HepG2 (cell line): ENCODE data around the gene SGCE. TPM values are rescaled to one million over a fixed set of nuclear protein-coding genes. Genes with fewer than 3 reads are reported as not detected.
A peak's percentile ranks its signal among the peaks of the same experiment; 100 is the strongest.

Experiments
- ATAC-seq: fragments of 200-7000 bp; cut with Tn5 transposase; 3 replicates; pipeline ENCODE4 v1.9.1; 2020; ENCODE audit warnings: mild to moderate bottlenecking, moderate library complexity
- BruUV-seq: library from RNA; stranded (reverse); fragments of 400-500 nt; replicated peaks from 2 replicates; lab custom pipeline; 2021; lab: Mats Ljungman, UMichigan
- CTCF ChIA-PET: fragments of 300-600 bp; formaldehyde crosslinking; extraction: SDS; loops from one replicate; lab custom pipeline; 2021; ENCODE audit warnings: low total read pairs, inconsistent platforms, low intra/inter-chr PET ratio; lab: Yijun Ruan, JAX
- POLR2A ChIA-PET: fragments of 350-600 bp; sonication (Branson Sonifier 250); formaldehyde crosslinking; loops from one replicate; lab custom pipeline; 2020; ENCODE audit warnings: antibody characterized with exemption, inconsistent platforms; lab: Yijun Ruan, JAX
- DNase-seq: peaks from one replicate; pipeline ENCODE4 v3.0.0-alpha.2; 2015; ENCODE audit warnings: low spot score
- FAIRE-seq: peaks from 3 replicates; lab custom pipeline; 2011; peaks lifted over from hg19 to GRCh38; lab: Jason Lieb, UNC
- H2AFZ ChIP-seq: one replicate; pipeline ENCODE4 v1.6.1; 2011; ENCODE audit warnings: low read length, inconsistent platforms
- H3K27ac ChIP-seq: fragments of 300-600 bp; 3 replicates; pipeline ENCODE4 v1.8.0; 2011; ENCODE audit warnings: mixed run types, mild to moderate bottlenecking, mixed read lengths, low read length, inconsistent platforms; ENCODE audit not compliant: insufficient read depth; ENCODE audit errors: extremely low read length
- H3K27me3 ChIP-seq, 2 experiments: fragments of 200-600 bp in 1 of 2; 2 replicates in 1 of 2; 3 replicates in 1 of 2; pipeline versions ENCODE4 v1.6.0 to v1.8.0; 2011; ENCODE audit warnings: low read length in 2 of 2, mild to moderate bottlenecking in 2 of 2, moderate library complexity in 2 of 2, inconsistent platforms in 1 of 2; ENCODE audit not compliant: insufficient read depth in 2 of 2, control insufficient read depth in 1 of 2
- H3K36me3 ChIP-seq, 2 experiments: fragments of 200-600 bp in 1 of 2; replicated peaks in 1 of 2; 2 replicates in 1 of 2; 3 replicates in 1 of 2; pipeline versions ENCODE4 v1.5.1 to v1.8.0; 2011; ENCODE audit warnings: low read length in 2 of 2, inconsistent platforms in 1 of 2; ENCODE audit not compliant: insufficient read depth in 2 of 2, control insufficient read depth in 1 of 2
- H3K4me1 ChIP-seq: 2 replicates; pipeline ENCODE4 v1.5.1; 2012; ENCODE audit warnings: low read length, inconsistent platforms; ENCODE audit not compliant: insufficient read depth
- H3K4me2 ChIP-seq: 2 replicates; pipeline ENCODE4 v1.6.0; 2011; ENCODE audit warnings: low read depth, low read length, inconsistent platforms
- H3K4me3 ChIP-seq, 3 experiments: fragments of 200-600 bp in 1 of 3; sonication (generic), shearing (Covaris generic) in 1 of 3; replicated peaks in 1 of 3; 2 replicates each; pipeline ENCODE4 v1.5.1; 2011 to 2016; ENCODE audit warnings: low read length in 3 of 3, inconsistent platforms in 2 of 3, low read depth in 2 of 3, mild to moderate bottlenecking in 2 of 3, control low read depth in 1 of 3, mixed read lengths in 1 of 3; ENCODE audit not compliant: insufficient read depth in 1 of 3
- H3K79me2 ChIP-seq: one replicate; pipeline ENCODE4 v1.6.1; 2011; ENCODE audit warnings: low read length, inconsistent platforms; ENCODE audit not compliant: insufficient read depth
- H3K9ac ChIP-seq: 2 replicates; pipeline ENCODE4 v1.6.0; 2011; ENCODE audit warnings: mild to moderate bottlenecking, low read depth, low read length, inconsistent platforms; ENCODE audit not compliant: insufficient read depth
- H3K9me3 ChIP-seq: 2 replicates; pipeline ENCODE4 v1.5.1; 2012; ENCODE audit warnings: mild to moderate bottlenecking, low read length
- H4K20me1 ChIP-seq: 2 replicates; pipeline ENCODE4 v1.6.0; 2011; ENCODE audit warnings: inconsistent platforms, mild to moderate bottlenecking, low read length, moderate library complexity; ENCODE audit not compliant: insufficient read depth
- AGO2 ChIP-seq: fragments of 200-400 bp; formaldehyde crosslinking; optimal IDR thresholded peaks from 2 replicates; pipeline ENCODE3; 2017; ENCODE audit warnings: mild to moderate bottlenecking, low read depth, low read length, moderate library complexity
- FOXA3 ChIP-seq: IDR thresholded peaks from 2 replicates; pipeline ENCODE4 v1.6.1; 2016; ENCODE audit warnings: missing genetic modification reagents, missing compliant biosample characterization
- HOMEZ ChIP-seq: IDR thresholded peaks from 2 replicates; pipeline ENCODE4 v1.6.1; 2016; ENCODE audit warnings: low read depth
- KAT8 ChIP-seq: IDR thresholded peaks from 2 replicates; pipeline ENCODE4 v1.6.1; 2016; ENCODE audit warnings: missing genetic modification reagents, missing compliant biosample characterization
- KLF6 ChIP-seq: IDR thresholded peaks from 2 replicates; pipeline ENCODE4 v1.8.0; 2016; ENCODE audit warnings: missing biosample characterization, missing genetic modification reagents
- NCOR1 ChIP-seq: fragments of 200-600 bp; sonication (generic); IDR thresholded peaks from 2 replicates; pipeline ENCODE4 v1.7.0; 2017; ENCODE audit warnings: antibody characterized with exemption, low read length, borderline replicate concordance
- PRDM4 ChIP-seq: sonication (generic); formaldehyde crosslinking; IDR thresholded peaks from 2 replicates; pipeline ENCODE4 v1.9.0; 2021; ENCODE audit warnings: missing genetic modification reagents, borderline replicate concordance
- SOX13 ChIP-seq, 3 experiments: fragments of 450-650 bp in 1 of 3; sonication (generic) in 1 of 3; formaldehyde crosslinking in 1 of 3; IDR thresholded peaks in 2 of 3; conservative IDR thresholded peaks in 1 of 3; 2 replicates each; pipeline versions ENCODE4 v1.5.0 to v1.6.1; 2016 to 2020; ENCODE audit warnings: antibody characterized with exemption in 1 of 3, mild to moderate bottlenecking in 1 of 3, missing compliant biosample characterization in 1 of 3, missing genetic modification reagents in 1 of 3, moderate library complexity in 1 of 3
- SOX5 ChIP-seq: IDR thresholded peaks from 2 replicates; pipeline ENCODE4 v1.6.1; 2016; ENCODE audit warnings: borderline replicate concordance
- SOX6 ChIP-seq, 2 experiments: fragments of 450-650 bp in 1 of 2; sonication (generic) in 1 of 2; formaldehyde crosslinking in 1 of 2; IDR thresholded peaks; 2 replicates each; pipeline versions ENCODE4 v1.4.0 to v1.6.1; 2017 to 2020; ENCODE audit warnings: antibody characterized with exemption in 1 of 2, mild to moderate bottlenecking in 1 of 2, missing genetic modification reagents in 1 of 2
- SP5 ChIP-seq: IDR thresholded peaks from 2 replicates; pipeline ENCODE4 v1.6.1; 2016; ENCODE audit warnings: low read depth, borderline replicate concordance
- ZNF441 ChIP-seq: sonication (generic); formaldehyde crosslinking; IDR thresholded peaks from 2 replicates; pipeline ENCODE4 v1.7.0; 2021; ENCODE audit warnings: missing genetic modification reagents, borderline replicate concordance
- ZNF749 ChIP-seq: sonication (generic); formaldehyde crosslinking; IDR thresholded peaks from 2 replicates; pipeline ENCODE4 v1.8.0; 2022; ENCODE audit warnings: mild to moderate bottlenecking, missing genetic modification reagents, moderate library complexity, borderline replicate concordance
- WGBS: methylation state at CpG from one replicate; pipeline ENCODE4 v1.1.6; 2017; ENCODE audit warnings: low lambda C conversion rate; 5-methylcytosine and 5-hydroxymethylcytosine counted together
- in situ Hi-C: cut with HindIII; loops from 2 replicates; pipeline ENCODE4 v1.10.0; 2017; ENCODE audit warnings: low pct_unique_long_range_greater_than_20kb; ENCODE audit not compliant: extremely low pct_ligation_motif_present
- intact Hi-C: fragments of 100-400 bp; cut with micrococcal nuclease; formaldehyde crosslinking; loops from one replicate; pipeline ENCODE4 v1.10.0; 2022; ENCODE audit not compliant: unreplicated experiment
- polyA plus RNA-seq, 8 experiments: library from polyadenylated mRNA; depleted of rRNA in 3 of 8; stranded (reverse) in 7 of 8; unstranded in 1 of 8; fragments of >200 nt; fragmentation: Illumina TruSeq in 4 of 8; extraction: Trizol in 4 of 8; gene quantifications; 2 replicates each; pipeline versions ENCODE4 v1.2.1 to v1.2.3, GENCODE V29; 2011 to 2016; ENCODE audit warnings: low read depth in 4 of 8, missing spikeins in 1 of 8, mixed read lengths in 1 of 8; ENCODE audit not compliant: insufficient read depth in 1 of 8
- total RNA-seq, 5 experiments: library from RNA; depleted of rRNA; stranded (reverse); fragments of >200 nt; fragmentation: Illumina TruSeq; extraction: Trizol; gene quantifications; 2 replicates each; pipeline ENCODE4 v1.2.3, GENCODE V29; 2016; ENCODE audit warnings: low read depth in 1 of 5

Gene SGCE
- total and polyA plus RNA-seq, 2 of the 13 experiments (the other 11 are each of a cell fraction or from before 2014, with no cell fraction given), result 52.3 to 71.1 TPM

- TF ChIP-seq PRDM4, result no peak
Observed at GRCh38 chr7:94675356-94675755, 19.4 kb upstream of the SGCE start (continued).

- peak; percentile 75 for DNase-seq
- no TSS peak for BruUV-seq
- H2AFZ ChIP-seq, result no peak overlapping the region
- H3K27ac ChIP-seq, result no peak overlapping the region
- H3K9me3 ChIP-seq, result no peaks in the 10 kb centered on the region
- peaks cover 0 to 5% of the 10 kb centered on the region in 2 experiments; a peak in 3 of 5 replicates for H3K36me3 ChIP-seq
- POLR2A ChIA-PET, result interaction anchor here (0.5 to 1.2 kb wide), 3 partner anchors 12 to 224 kb away, joined by 3 to 4 read pairs (median 4); no protein-coding TSS in a partner anchor
- intact Hi-C loops, result no loop called here
- peak; percentile 59 for FAIRE-seq
- H3K27me3 ChIP-seq, result no peaks in the 10 kb centered on the region
- peaks cover 20% of the 10 kb centered on the region for H4K20me1 ChIP-seq
- peaks cover 21% of the 10 kb centered on the region for H3K4me1 ChIP-seq
- peak; percentile 62 for ATAC-seq
- H3K79me2 ChIP-seq, result peaks cover 9% of the 10 kb centered on the region
- WGBS, result 9% methylated on average over 4 of the region's 4 CpGs
- in situ Hi-C loops, result no loop called here
- H3K9ac ChIP-seq, result no peak overlapping the region
- H3K4me2 ChIP-seq, result peak overlapping the region; percentile 40; the same call in 1 of the 2 replicates
- no peak overlapping the region for H3K4me3 ChIP-seq
- CTCF ChIA-PET, result no interaction called here
- no peak for TF ChIP-seq SOX6 (IDR thresholded peaks at IDR 0.05)
- TF ChIP-seq SOX6 (CRISPR knock-in tag; IDR thresholded peaks at IDR 0.05), result peak; percentile 26; the same call in 1 of the 2 replicates
- TF ChIP-seq SOX13 (IDR thresholded peaks at IDR 0.05), result no peak
- peak in 1 of 2 experiments; percentile 39; a peak in 1 of 4 replicates for TF ChIP-seq SOX13 (CRISPR knock-in tag; conservative IDR thresholded peaks at IDR 0.05 in 1 of 2, IDR thresholded peaks at IDR 0.05 in 1 of 2)
- peak; percentile 31; the same call in 1 of the 2 replicates for TF ChIP-seq NCOR1
- TF ChIP-seq KAT8, result 0 out of 2 replicates have a peak, but pooled peaks have one; percentile 21
- TF ChIP-seq ZNF749 (CRISPR knock-in tag), result no peak
- TF ChIP-seq AGO2, result peak; percentile 41
- TF ChIP-seq ZNF441 (CRISPR knock-in tag), result no peak
- TF ChIP-seq KLF6 (CRISPR knock-in tag), result no peak
- peak; percentile 40 for TF ChIP-seq SOX5 (CRISPR knock-in tag)
- TF ChIP-seq SP5 (CRISPR knock-in tag), result 0 out of 2 replicates have a peak, but pooled peaks have one; percentile 8
- TF ChIP-seq FOXA3, result 0 out of 2 replicates have a peak, but pooled peaks have one; percentile 33
- peak; percentile 80; the same call in 1 of the 2 replicates for TF ChIP-seq HOMEZ (CRISPR knock-in tag)
Observed at GRCh38 chr7:94671444-94672235, 15.7 kb upstream of the SGCE start.
